K562 (cell line): ENCODE data around the gene FOSL2. TPM values are rescaled to one million over a fixed set of nuclear protein-coding genes. Genes with fewer than 3 reads are reported as not detected.

Experiments used
- ATAC-seq: fragments of 200-7000 bp; cut with Tn5 transposase; 3 replicates; pipeline ENCODE4 v1.9.1; 2020; ENCODE audit warnings: moderate library complexity
- BruUV-seq: library from RNA; stranded (reverse); fragments of 400-500 nt; replicated peaks from 2 replicates; lab custom pipeline; 2021; lab: Mats Ljungman, UMichigan
- CTCF ChIA-PET: fragments of 300-600 bp; formaldehyde crosslinking; extraction: SDS; loops from one replicate; lab custom pipeline; 2021; ENCODE audit warnings: low intra/inter-chr PET ratio; lab: Yijun Ruan, JAX
- POLR2A ChIA-PET: fragments of 300-600, 350-650 bp; sonication (Branson Sonifier 250); formaldehyde crosslinking; extraction: SDS; loops from one replicate; lab custom pipeline; 2021; ENCODE audit warnings: antibody characterized with exemption, inconsistent platforms; lab: Yijun Ruan, JAX
- DNase-seq, 4 experiments: peaks; one replicate each; pipeline versions ENCODE4 v3.0.0 to v3.0.0-alpha.2; 2011 to 2018; ENCODE audit warnings: low spot score in 3 of 4, mixed read lengths in 3 of 4; ENCODE audit errors: extremely low read depth in 1 of 4
- FAIRE-seq: peaks from 2 replicates; lab custom pipeline; 2011; peaks lifted over from hg19 to GRCh38; lab: Jason Lieb, UNC
- H2AFZ ChIP-seq: 2 replicates; pipeline ENCODE4 v1.6.0; 2011; ENCODE audit warnings: low read depth, low read length, control low read depth, inconsistent platforms
- H3K27ac ChIP-seq: fragments of 200-600 bp; 3 replicates; pipeline ENCODE4 v1.8.0; 2011; ENCODE audit warnings: low read depth, mild to moderate bottlenecking, control low read depth, inconsistent platforms, low read length, moderate library complexity, mixed read lengths; ENCODE audit errors: extremely low read depth
- H3K27me3 ChIP-seq, 2 experiments: fragments of 300-600 bp in 1 of 2; 2 replicates in 1 of 2; 3 replicates in 1 of 2; pipeline versions ENCODE4 v1.6.0 to v1.8.0; 2011; ENCODE audit warnings: inconsistent platforms in 2 of 2, low read length in 2 of 2, mild to moderate bottlenecking in 1 of 2, mixed read lengths in 1 of 2, moderate library complexity in 1 of 2; ENCODE audit not compliant: control insufficient read depth in 2 of 2, insufficient read depth in 2 of 2
- H3K36me3 ChIP-seq: fragments of 300-600 bp; 3 replicates; pipeline ENCODE4 v1.8.0; 2011; ENCODE audit warnings: mild to moderate bottlenecking, low read length, inconsistent platforms; ENCODE audit not compliant: control insufficient read depth, insufficient read depth
- H3K4me1 ChIP-seq, 2 experiments: fragments of 200-600 bp in 1 of 2; replicated peaks in 1 of 2; 2 replicates in 1 of 2; 3 replicates in 1 of 2; pipeline versions ENCODE4 v1.5.1 to v1.8.0; 2011; ENCODE audit warnings: inconsistent platforms in 2 of 2, low read length in 2 of 2, mild to moderate bottlenecking in 1 of 2, mixed read lengths in 1 of 2, moderate library complexity in 1 of 2; ENCODE audit not compliant: control insufficient read depth in 2 of 2, insufficient read depth in 2 of 2
- H3K4me2 ChIP-seq: 2 replicates; pipeline ENCODE4 v1.6.1; 2011; ENCODE audit warnings: low read length, control low read depth, inconsistent platforms, mixed read lengths; ENCODE audit not compliant: insufficient read depth
- H3K4me3 ChIP-seq: fragments of 200-600 bp; sonication (generic), shearing (Covaris generic); 2 replicates; pipeline ENCODE4 v1.5.1; 2016; ENCODE audit warnings: control low read depth, inconsistent platforms
- H3K79me2 ChIP-seq: fragments of 200-600 bp; 3 replicates; pipeline ENCODE4 v1.8.0; 2011; ENCODE audit warnings: low read length, inconsistent platforms; ENCODE audit not compliant: control insufficient read depth, insufficient read depth
- H3K9ac ChIP-seq, 2 experiments: 2 replicates each; pipeline versions ENCODE4 v1.6.0 to v1.6.1; 2011; ENCODE audit warnings: low read depth in 2 of 2, low read length in 2 of 2, control low read depth in 1 of 2, inconsistent platforms in 1 of 2, mild to moderate bottlenecking in 1 of 2, mixed read lengths in 1 of 2; ENCODE audit not compliant: insufficient read depth in 1 of 2
- H3K9me1 ChIP-seq: one replicate; pipeline ENCODE4 v1.6.0; 2011; ENCODE audit warnings: inconsistent platforms, mild to moderate bottlenecking, low read length, moderate library complexity; ENCODE audit not compliant: control insufficient read depth, insufficient read depth
- H3K9me3 ChIP-seq: replicated peaks from 2 replicates; pipeline ENCODE4 v1.5.1; 2011; ENCODE audit warnings: low read depth, low read length, inconsistent platforms; ENCODE audit not compliant: control insufficient read depth, insufficient read depth
- H4K20me1 ChIP-seq: replicated peaks from 2 replicates; pipeline ENCODE4 v1.6.1; 2011; ENCODE audit warnings: low read length, inconsistent platforms, mixed read lengths; ENCODE audit not compliant: control insufficient read depth, insufficient read depth
- CHCHD3 ChIP-seq: fragments of 250-450 bp; sonication (Bioruptor Pico); IDR thresholded peaks from 2 replicates; pipeline ENCODE4 v2.1.2; 2022; ENCODE audit warnings: mild to moderate bottlenecking
- CHD4 ChIP-seq: fragments of 200-600 bp; sonication (generic); IDR thresholded peaks from 3 replicates; pipeline ENCODE4 v1.6.1; 2012; ENCODE audit warnings: low read depth, mild to moderate bottlenecking, mixed read lengths, low read length, inconsistent platforms; ENCODE audit not compliant: insufficient read depth, insufficient replicate concordance, poor library complexity, severe bottlenecking
- ETV5 ChIP-seq: sonication (generic); formaldehyde crosslinking; IDR thresholded peaks from 2 replicates; pipeline ENCODE4 v1.4.0; 2020; ENCODE audit warnings: low read depth, mild to moderate bottlenecking, missing genetic modification reagents
- MIER1 ChIP-seq: fragments of 450-650 bp; IDR thresholded peaks from 2 replicates; pipeline ENCODE4 v1.6.1; 2016; ENCODE audit warnings: antibody characterized with exemption, mild to moderate bottlenecking, low read depth
- NCOR1 ChIP-seq: fragments of 450-650 bp; IDR thresholded peaks from 2 replicates; pipeline ENCODE4 v1.6.1; 2016; ENCODE audit warnings: mild to moderate bottlenecking, moderate library complexity
- PTRF ChIP-seq: fragments of 450-650 bp; IDR thresholded peaks from 2 replicates; pipeline ENCODE4 v1.6.1; 2016; ENCODE audit warnings: mild to moderate bottlenecking, missing genetic modification characterization, missing compliant biosample characterization
- RBM14 ChIP-seq: fragments of 200-400 bp; formaldehyde crosslinking; IDR thresholded peaks from 2 replicates; pipeline ENCODE4 v1.6.1; 2018; ENCODE audit warnings: low read depth, mild to moderate bottlenecking, low read length, moderate library complexity, borderline replicate concordance; ENCODE audit not compliant: insufficient read depth
- RBM15 ChIP-seq: fragments of 200-400 bp; formaldehyde crosslinking; IDR thresholded peaks from 2 replicates; pipeline ENCODE4 v1.6.1; 2018; ENCODE audit warnings: mild to moderate bottlenecking, low read length, moderate library complexity; ENCODE audit not compliant: insufficient read depth
- TFAP4 ChIP-seq: sonication (generic); formaldehyde crosslinking; IDR thresholded peaks from 2 replicates; pipeline ENCODE4 v1.8.0; 2022; ENCODE audit warnings: missing genetic modification reagents, mild to moderate bottlenecking, moderate library complexity, borderline replicate concordance
- ZBTB40 ChIP-seq, 2 experiments: fragments of 450-650 bp in 1 of 2; sonication (generic) in 1 of 2; formaldehyde crosslinking in 1 of 2; IDR thresholded peaks; 2 replicates each; pipeline versions ENCODE4 v1.7.1 to v1.9.0; 2016 to 2022; ENCODE audit warnings: inconsistent platforms in 1 of 2, mild to moderate bottlenecking in 1 of 2, missing genetic modification reagents in 1 of 2
- ZFPM2 ChIP-seq: fragments of 250-450 bp; sonication (Bioruptor Pico); IDR thresholded peaks from 2 replicates; pipeline ENCODE4 v1.5.1; 2022; ENCODE audit warnings: mild to moderate bottlenecking
- ZNF174 ChIP-seq: fragments of 250-450 bp; sonication (Bioruptor Pico); IDR thresholded peaks from 2 replicates; pipeline ENCODE4 v1.4.0; 2020; ENCODE audit warnings: mild to moderate bottlenecking
- WGBS: fragments of 100-300 bp; shearing (Covaris generic); methylation state at CpG from one replicate; pipeline ENCODE4 v1.1.6; 2016; ENCODE audit warnings: low coverage, mixed read lengths; ENCODE audit not compliant: insufficient coverage; ENCODE audit errors: missing lambda C conversion rate; 5-methylcytosine and 5-hydroxymethylcytosine counted together
- in situ Hi-C: fragments of 300-500 bp; cut with MboI; formaldehyde crosslinking; loops from 4 replicates; pipeline ENCODE4 v1.15.0; 2018; ENCODE audit warnings: inconsistent platforms, mixed read lengths
- intact Hi-C: fragments of 100-400 bp; cut with micrococcal nuclease; formaldehyde crosslinking; loops from 2 replicates; pipeline ENCODE4 v1.14.2; 2022
- polyA plus RNA-seq, 8 experiments: library from polyadenylated mRNA; depleted of rRNA in 4 of 8; stranded (reverse) in 5 of 8; unstranded in 3 of 8; fragments of >200 nt; fragmentation: Nextera tagmentation in 2 of 8; fragmentation: Illumina TruSeq in 1 of 8; extraction: Ambion mirVana in 2 of 8; extraction: Trizol in 1 of 8; gene quantifications; 2 replicates each; pipeline versions ENCODE4 v1.2.1 to v1.2.3, GENCODE V29; 2011 to 2014; ENCODE audit warnings: inconsistent platforms in 1 of 8, missing spikeins in 1 of 8
- total RNA-seq, 7 experiments: library from RNA; depleted of rRNA in 6 of 7; stranded (reverse); fragments of >200 nt in 6 of 7; fragmentation: Illumina TruSeq in 2 of 7; extraction: Trizol in 2 of 7; gene quantifications; 2 replicates each; pipeline versions ENCODE4 v1.2.1 to v1.2.3, GENCODE V29; 2011 to 2021; ENCODE audit warnings: low replicate concordance in 1 of 7

Gene FOSL2
- total and polyA plus RNA-seq, 9 of the 15 experiments (the other 6 are each of a cell fraction or from before 2014, with no cell fraction given): 0.04 to 2.9 (median 0.80) TPM

GRCh38 chr2:28367667-28368356, 24.8 kb upstream of the FOSL2 start:
- Histone ChIP-seq H3K4me3 (no peak overlapping the region), H3K9me3 (no peaks in the 10 kb centered on the region), H4K20me1 (no peaks in the 10 kb centered on the region), H3K27me3 (no peaks in the 10 kb centered on the region), H3K4me1 (peaks cover 28 to 43% of the 10 kb centered on the region in 2 experiments), H3K9ac (peak overlapping the region; percentile 65 to 88; a peak in 3 of 4 replicates), H3K9me1 (no peaks in the 10 kb centered on the region), H3K36me3 (no peaks in the 10 kb centered on the region), H2AFZ (peak overlapping the region; percentile 91), H3K79me2 (no peaks in the 10 kb centered on the region), H3K27ac (peak overlapping the region; percentile 89; the same call in 2 of the 3 replicates), H3K4me2 (no peak overlapping the region)
- in situ Hi-C loops: no loop called here
- ATAC-seq (no peak), FAIRE-seq (no peak), DNase-seq (no peak)
- CTCF ChIA-PET: no interaction called here
- BruUV-seq: no TSS peak
- intact Hi-C loops: no loop called here
- POLR2A ChIA-PET: no interaction called here
- 77% methylated on average over 18 of the region's 19 CpGs for WGBS
- TF ChIP-seq ETV5 (CRISPR knock-in tag) (no peak), RBM14 (no peak), ZNF174 (CRISPR knock-in tag) (no peak), CHCHD3 (no peak), RBM15 (no peak), TFAP4 (no peak), ZBTB40 (IDR thresholded peaks at IDR 0.05) (no peak), ZBTB40 (CRISPR knock-in tag; IDR thresholded peaks at IDR 0.05) (no peak), NCOR1 (no peak), CHD4 (no peak), PTRF (tag) (no peak), MIER1 (no peak), ZFPM2 (CRISPR knock-in tag) (no peak)
